Measurements from ENCODE around the gene MYCL.

Gene MYCL, protein sequence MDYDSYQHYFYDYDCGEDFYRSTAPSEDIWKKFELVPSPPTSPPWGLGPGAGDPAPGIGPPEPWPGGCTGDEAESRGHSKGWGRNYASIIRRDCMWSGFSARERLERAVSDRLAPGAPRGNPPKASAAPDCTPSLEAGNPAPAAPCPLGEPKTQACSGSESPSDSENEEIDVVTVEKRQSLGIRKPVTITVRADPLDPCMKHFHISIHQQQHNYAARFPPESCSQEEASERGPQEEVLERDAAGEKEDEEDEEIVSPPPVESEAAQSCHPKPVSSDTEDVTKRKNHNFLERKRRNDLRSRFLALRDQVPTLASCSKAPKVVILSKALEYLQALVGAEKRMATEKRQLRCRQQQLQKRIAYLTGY

DNA sequence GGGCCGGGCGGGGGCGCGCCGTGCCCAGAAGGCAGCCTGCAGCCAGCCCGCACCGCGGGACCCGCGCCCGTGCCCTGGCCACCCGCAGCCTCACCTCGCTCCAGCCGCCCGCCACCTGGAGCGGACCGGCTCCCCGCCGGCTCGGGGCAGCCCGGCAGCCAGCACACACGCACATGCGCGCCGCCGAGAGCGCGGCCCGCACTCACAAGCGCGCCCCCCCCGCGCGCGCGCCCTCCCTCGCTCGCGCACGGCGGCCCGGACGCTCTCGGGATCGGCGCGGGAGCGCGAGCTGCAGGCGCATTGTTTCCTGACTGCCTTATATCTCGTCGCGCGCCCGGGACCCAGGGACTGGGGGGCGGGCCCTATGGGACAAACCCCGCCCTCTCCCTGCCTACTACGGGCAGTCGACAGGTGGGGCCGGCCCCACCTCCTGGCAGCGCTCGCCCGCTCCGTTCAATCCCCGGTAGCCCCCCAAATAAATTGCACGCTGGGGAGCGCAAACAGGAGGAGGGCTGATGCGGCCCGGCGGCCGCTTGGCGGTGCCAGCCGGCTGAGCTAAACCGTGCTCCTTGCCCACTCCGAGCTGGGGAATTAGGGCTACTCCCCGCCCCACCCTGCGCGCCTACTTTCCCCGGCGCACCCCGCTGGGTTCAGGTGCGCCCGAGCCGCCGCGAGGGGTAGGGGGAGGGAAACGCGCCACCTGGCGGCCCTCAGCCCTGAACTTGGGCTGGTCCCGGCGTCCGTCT, at the start of gene MYCL:
MYCL (minus strand) TSS at position 204 of the 746 bp plus-strand sequence. CDS start 483 bp downstream, outside the sequence.
- TF ChIP-seq, protein P1, sequence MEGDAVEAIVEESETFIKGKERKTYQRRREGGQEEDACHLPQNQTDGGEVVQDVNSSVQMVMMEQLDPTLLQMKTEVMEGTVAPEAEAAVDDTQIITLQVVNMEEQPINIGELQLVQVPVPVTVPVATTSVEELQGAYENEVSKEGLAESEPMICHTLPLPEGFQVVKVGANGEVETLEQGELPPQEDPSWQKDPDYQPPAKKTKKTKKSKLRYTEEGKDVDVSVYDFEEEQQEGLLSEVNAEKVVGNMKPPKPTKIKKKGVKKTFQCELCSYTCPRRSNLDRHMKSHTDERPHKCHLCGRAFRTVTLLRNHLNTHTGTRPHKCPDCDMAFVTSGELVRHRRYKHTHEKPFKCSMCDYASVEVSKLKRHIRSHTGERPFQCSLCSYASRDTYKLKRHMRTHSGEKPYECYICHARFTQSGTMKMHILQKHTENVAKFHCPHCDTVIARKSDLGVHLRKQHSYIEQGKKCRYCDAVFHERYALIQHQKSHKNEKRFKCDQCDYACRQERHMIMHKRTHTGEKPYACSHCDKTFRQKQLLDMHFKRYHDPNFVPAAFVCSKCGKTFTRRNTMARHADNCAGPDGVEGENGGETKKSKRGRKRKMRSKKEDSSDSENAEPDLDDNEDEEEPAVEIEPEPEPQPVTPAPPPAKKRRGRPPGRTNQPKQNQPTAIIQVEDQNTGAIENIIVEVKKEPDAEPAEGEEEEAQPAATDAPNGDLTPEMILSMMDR (IDR thresholded peaks at IDR 0.05; ENCODE audit: low read length, missing control alignments), result peak; percentile 59
- H3K4me3 ChIP-seq (replicated peaks; ENCODE audit: low read depth, low read length), result peak within 1 kb of the TSS; percentile 61

DNA sequence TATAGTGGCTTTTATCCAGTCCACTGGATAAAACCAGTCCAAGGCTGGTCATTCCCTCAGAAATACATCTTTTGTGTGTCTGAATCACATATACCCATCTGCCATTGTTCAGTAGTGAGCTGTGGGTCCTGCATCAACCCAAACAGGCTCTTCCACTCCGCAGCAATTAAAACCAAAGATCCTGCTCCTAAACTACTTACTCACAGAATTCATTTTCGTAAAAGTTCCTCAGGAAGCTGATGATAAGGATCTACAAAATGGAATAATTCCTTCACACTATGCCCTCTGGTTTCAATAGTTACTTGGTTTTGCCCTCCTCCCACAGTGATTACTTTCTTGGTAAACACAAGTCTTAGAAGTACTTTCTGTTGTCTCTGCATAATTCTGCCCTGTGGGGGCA, 48.2 kb upstream of the MYCL start:
- TF ChIP-seq, protein P1 (IDR thresholded peaks at IDR 0.05; ENCODE audit: low read length, missing control alignments), result no peak
- H3K4me3 ChIP-seq (replicated peaks; ENCODE audit: low read depth, low read length), result no peak overlapping the region

More for the DNA sequence above, at the start of gene MYCL:
- DNase-seq (ENCODE audit: low read depth), result peak; percentile 61

DNA sequence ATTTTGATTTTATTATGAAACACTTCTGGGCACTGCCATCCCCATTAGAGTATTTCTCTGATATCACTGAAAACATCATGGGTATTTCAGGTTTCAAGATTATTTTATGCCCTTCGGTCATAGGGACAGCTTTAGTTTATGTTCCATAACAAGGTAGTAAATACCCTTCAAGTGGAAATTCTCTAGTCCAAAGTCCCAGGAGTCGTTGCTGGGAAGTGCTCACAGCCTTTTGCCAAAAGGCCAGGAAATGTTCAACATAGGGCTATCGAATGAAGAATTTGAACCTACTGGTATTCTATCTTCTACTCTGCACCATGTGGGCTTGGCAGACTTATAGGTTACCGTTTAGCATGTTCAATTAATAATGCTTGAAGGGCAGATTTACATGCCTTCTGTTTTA, 45.5 kb upstream of the MYCL start:
- no peak overlapping the region for H3K4me3 ChIP-seq (replicated peaks; ENCODE audit: low read depth, low read length)
- TF ChIP-seq, protein P1 (IDR thresholded peaks at IDR 0.05; ENCODE audit: low read length, missing control alignments), result no peak
- no peak for DNase-seq (ENCODE audit: low read depth)

More for the DNA sequence above, 48.2 kb upstream of the MYCL start:
- DNase-seq (ENCODE audit: low read depth), result no peak

DNA sequence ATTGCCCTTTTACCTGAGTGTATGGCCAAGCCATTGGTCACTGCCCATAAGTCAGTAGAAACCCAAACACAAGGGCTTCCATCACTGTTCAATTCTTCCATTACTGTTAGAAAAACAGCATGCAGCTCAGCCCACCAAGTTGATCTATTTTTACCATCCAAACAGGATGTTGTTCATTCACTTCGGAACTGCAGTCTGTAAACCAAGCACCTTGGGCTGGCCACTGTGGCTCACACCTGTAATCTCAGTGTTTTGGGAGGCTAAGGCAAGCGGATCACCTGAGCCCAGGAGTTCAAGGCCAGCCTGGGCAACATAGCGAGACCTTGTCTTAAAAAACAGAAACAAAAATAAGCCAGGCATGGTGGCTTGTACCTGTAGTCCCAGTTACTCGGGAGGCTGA, 44.5 kb upstream of the MYCL start:
- no peak for DNase-seq (ENCODE audit: low read depth)
- TF ChIP-seq, protein P1 (IDR thresholded peaks at IDR 0.05; ENCODE audit: low read length, missing control alignments), result no peak

DNA sequence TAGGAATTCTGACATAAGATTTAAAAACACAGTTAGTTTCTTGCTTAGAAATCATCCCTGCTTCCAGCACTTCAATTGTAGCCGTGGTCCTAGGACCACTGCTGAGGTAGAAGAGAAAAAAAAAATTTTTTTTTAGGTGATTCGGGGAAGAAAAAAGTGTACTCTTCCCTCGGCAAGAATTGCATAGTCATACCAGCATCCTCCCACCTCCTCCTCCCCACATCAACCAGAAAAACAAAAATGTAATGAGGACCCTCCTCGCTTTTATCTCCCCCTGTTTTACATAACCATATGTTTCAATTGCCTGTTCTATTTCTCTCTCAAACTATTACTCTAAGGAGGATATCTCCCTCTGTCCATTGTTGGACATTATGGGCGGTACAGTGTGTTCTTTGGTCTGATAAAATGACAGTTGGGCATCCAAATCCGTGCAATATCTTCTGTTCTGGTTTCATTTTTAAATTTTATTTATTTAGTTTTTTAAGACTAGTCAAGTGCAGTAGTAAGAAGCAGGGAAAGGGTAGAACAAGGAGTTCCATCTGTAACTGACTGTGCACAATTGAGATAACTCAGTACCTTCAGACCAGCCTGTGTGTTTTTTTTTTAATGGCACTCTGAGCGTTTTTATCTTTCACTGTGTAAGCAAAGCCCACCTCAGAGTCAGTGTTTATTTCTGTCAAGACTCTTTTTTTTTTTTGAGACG, 42.8 kb upstream of the MYCL start:
- DNase-seq (ENCODE audit: low read depth), result no peak
- TF ChIP-seq, protein P1 (IDR thresholded peaks at IDR 0.05; ENCODE audit: low read length, missing control alignments), result no peak
- no peak overlapping the region for H3K4me3 ChIP-seq (replicated peaks; ENCODE audit: low read depth, low read length)

More for the DNA sequence above, 44.5 kb upstream of the MYCL start:
- H3K4me3 ChIP-seq (replicated peaks; ENCODE audit: low read depth, low read length), result no peak overlapping the region

DNA sequence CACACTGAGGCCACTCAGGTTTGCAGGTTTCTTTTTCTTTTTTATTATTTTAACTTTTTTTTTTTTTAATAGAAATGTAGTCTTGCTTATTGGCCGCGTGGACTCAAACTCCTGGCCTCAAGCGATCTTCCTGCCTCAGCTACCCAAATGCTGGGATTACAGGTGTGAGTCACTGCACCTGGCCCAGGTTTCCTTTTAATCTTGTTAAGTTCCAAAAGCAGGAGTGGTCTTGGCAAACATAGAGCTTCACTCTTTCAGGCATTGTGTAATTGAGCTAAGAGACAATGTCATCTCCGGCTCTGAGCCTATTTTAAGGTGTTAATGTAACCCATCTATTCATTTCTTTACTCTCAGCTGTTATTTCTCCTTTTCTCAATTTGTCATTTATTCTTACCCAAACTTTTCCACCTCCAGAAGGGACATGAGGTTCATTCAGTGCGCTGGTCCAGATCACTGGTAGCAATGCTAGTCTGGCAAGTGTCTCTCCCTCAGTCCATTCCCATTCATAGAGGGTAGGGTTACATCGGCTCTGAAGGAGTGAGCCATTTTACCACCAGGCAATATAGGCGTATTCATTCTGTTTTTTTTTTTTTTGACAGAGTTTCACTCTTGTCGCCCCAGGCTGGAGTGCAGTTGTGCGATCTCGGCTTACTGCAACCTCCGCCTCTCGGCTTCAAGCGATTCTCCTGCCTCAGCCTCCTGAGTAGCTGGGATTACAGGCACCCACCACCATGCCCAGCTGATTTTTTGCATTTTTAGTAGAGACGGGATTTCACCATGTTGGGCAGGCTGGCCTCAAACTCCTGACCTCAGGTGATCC, 42.0 kb upstream of the MYCL start:
- no peak overlapping the region for H3K4me3 ChIP-seq (replicated peaks; ENCODE audit: low read depth, low read length)
- TF ChIP-seq, protein P1 (IDR thresholded peaks at IDR 0.05; ENCODE audit: low read length, missing control alignments), result no peak
- no peak for DNase-seq (ENCODE audit: low read depth)

Measured in fibroblast of pulmonary artery (primary cell).